NCI-H1048 (cell line): Measurements from ENCODE around the gene FLNC.

ENCODE experiments used
- DNase-seq: peaks from one replicate; lab custom pipeline; 2025; lab: John Stamatoyannopoulos, UW

The FLNC gene

DNA sequence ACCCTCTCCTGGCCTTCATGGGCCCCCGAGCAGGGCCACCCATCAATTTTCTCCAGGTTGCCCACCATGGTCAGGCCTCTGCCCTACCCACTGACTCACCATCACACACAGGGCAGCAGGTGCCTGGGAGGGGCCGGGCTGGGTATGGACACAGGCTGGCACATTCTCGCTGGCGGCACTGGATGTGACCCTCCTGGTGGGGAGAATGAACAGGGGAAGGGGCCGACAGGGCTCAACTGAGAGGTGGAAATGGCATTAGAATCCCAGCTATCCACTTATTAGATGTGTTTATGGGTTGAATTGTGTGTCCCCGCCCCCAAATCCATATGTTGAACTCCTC is 63.9 kb downstream of the FLNC start:
- DNase-seq: no peak

DNA sequence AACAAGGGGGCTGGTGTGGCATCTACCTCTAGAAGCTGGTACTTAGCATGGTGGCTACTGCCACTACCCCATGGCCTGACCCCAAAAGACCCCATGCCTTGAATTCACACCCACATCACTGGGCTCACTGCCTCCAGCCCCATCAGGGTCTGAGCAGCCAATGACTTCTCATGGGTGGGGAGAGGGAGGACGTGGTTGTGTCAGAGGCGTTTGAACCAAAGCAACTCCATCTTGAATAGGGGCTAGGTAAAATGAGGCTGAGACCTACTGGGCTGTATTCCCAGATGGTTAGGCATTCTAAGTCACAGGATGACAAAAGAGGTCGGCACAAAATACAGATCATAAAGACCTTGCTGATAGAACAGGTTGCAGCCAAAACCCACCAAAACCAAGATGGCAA is 65.1 kb downstream of the FLNC start:
- no peak for DNase-seq

DNA sequence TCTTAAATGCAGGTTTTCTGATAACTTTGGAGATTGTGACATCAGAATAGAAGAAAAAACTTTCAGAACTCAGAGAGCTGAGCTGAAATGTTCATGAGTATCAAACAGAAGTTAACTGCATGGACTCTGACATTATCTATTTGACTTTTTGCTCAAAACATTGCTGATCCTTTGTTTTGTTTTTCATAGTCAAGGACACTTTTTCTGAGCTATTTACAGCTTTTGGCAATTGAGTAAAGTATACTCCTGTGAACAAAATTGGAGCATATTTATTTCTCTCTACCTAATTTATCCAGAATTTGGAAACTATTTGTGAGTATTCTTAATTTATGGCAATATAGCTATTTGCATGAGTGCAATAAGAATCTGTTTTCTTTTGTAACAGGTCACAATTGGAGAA is 69.2 kb downstream of the FLNC start:
- no peak for DNase-seq

DNA sequence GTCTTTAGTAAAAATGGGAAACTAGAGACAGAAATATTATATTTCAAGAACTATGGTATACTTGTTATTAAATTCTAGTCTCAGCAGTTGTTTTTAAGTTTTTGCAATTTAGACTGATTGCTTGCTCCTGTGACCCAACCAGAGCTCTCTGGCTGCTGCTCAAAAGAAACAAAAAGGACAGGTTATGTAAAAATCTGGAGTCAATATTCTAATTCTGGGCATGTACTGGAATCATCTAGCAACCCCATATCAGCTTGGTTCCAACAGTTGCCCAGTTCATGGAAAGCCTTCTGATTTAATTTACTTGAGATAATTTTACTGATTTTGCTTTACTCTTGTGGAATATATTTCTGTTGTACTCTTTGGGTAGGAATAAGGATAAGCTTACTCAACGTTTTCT is 70.0 kb downstream of the FLNC start:
- DNase-seq: no peak

DNA sequence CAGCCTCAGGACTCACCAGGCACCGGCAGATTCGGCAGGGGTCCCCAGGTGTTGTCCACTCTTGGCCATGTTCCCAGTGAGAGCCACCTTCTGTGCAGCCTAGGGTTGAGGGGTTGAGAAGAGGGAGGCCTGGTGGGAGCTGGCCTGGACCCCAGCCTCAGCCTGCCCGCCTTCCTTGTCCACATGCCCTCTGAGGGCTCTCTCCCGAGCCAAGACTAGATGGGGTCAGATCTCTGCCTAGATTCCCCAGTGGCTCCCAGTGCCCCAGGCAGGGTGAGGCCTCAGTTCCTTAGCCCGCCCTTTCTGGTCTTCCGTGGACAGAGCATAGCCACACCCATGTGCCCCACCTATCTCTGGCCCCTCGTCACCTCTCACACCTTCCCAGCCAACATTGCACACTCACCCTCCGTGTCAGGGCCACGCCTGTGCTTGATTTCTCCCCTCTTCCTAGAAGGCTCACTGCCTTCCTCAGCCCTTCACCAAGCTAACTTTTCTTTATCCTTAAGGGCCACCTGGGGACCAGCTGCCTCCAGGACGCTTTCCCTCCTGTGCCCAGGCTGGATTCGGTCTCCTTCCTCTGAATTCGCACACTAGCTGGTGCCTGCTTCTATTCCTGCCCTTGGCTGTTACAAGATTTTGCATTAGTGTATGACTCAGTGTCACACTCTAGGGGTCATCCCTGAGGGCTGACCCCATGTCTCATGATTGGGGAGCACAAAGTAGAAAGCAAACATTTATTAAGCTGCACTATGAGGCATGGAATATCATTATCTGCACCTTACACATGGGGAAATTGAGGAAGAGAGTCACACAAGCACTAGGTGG is 72.8 kb downstream of the FLNC start:
- DNase-seq: no peak

DNA sequence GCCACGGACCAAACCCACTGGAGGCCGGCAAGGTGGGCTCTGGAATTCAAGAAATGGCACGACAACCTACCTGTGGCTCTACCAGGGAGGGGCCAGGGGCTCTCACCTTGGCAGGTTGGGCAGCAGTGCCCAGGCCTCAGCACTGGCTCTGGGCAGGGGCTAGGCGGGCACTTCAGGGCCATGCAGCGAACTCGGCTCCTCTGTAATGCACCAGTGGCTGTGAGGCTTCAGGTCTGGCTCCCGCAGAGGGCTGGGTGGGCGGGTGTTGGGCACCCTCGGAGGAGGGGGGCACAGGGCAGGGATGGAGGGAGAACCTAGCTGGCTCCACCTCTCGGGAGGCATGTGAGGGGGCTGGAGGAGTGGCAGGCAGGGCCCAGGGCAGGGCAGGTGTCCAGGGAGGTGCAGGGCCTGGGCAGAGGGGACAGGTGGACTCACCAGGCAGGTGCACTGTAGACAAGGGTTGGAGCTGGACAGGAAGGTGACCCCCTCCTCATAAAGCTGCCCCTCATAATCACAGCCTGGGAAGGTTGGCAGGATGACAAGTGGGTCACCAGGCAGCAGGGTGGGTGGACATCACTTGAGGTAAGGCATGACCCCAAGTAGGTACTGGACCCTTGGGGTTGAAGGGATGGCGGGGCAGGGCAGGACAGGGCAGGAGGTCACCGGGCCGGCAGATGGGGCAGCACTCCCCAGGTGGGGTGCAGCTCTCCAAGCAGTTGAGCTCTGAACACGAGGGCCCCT is 73.6 kb downstream of the FLNC start:
- DNase-seq: no peak

DNA sequence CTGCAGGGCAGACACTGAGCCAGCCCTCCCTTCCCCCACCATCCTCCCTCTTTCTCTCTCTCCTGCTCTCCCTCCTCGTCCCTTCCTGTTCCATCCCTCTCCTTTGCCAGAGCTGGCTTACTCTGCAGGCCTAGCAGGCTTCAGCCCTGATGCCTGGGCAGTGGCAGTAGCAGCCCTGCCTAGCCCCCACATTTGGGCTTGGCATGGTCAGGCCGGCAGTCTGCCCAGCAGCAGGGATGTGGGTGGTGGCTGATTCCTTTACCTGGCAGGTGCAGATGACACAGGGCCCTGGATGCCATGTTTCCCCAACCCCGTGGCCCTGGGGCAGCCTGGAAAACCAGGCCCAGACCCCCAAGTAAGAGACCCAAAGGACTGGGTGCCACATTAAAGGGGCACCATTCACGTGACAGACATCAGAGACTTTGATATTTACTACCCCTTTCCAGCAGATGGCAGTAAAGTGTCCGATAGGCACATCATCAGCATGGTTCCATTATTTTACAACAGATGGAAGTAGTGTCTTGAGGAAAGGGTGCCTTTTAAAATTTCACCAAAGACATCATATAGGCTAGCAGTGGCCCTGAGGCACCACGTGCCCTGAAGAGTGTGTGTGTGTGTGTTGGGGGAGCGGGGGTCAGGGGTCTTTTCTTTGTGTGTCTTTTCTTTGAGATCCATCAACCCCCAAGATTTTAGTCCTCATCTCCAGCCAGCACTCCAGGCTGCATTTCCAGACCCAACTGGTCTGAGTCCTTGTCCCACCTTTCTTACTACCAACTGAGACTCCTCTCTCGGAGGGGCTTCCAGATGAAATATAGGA is 74.4 kb downstream of the FLNC start:
- DNase-seq: no peak

DNA sequence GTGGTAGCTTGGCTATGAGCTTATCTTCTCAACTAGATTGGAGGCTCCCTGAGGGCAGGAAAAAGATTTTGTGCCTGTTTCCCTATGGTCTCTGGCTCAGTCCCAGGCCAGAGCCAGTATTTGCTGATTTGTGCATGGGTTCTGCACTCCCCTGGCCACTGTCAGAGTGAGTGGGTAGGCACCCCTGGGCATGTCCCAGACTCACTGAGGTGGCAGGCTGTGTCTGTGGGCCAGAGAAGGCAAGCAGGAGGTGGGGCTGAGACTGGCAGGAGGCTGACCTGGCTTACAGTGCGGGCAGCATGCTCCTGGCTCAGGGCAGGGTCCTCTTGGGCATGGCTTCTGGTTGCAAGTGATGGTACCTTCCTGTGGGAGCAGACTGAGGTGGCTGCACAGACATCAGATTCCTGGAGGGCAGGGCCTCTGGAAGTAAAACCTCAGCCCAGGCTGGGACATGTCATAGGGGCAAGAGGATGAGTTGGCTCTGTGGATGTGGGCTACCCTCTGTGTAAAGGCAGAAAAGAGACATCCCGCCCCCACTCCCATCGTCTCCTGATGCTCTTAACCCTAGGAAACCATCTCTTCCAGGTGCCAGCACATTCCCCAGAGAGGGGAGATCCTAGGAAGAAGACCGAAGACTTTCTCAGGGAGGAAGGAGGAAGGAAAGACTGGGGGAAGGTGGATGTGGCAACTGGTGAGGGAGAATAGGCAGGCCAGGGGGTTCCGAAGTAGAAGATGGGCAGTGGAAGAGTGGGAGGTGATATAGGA is 76.0 kb downstream of the FLNC start:
- no peak for DNase-seq

DNA sequence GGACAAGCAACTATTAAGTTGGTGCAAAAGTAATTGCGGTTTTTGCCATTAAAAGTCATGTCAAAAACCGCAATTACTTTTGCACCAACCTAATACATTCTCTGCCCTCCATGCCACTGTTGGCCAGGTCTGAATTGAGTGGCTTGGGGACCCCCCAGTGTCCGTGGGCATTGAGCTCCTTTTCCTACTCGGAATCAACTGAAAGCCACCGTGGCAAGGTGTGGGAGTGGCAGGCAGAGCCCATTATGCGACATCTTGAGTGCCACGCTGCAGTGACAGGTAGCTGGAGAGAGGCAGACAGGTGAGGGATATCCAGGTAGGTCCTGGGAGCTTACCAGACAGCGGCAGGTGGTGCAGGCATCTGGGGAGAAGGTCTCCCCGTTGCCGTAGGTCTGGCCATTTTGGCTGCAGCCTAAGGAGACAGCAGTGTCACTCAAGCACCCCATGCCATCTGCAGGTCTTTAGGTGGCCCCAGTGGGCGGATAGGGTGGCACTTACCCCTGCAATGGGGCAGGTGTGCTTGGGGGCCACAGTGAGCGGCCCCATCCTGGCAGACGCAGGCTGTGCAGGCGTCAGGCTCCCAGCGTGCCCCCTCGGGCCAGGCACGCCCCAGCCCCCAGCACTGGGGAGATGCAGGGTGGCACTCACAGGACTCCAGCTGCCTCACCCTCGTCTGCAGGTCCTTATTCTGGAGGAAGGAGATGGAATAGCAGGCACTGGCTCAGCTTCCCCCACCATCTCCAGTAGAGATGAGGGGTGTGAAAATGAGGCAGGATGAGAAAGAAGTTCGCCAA is 76.8 kb downstream of the FLNC start:
- no peak for DNase-seq
